HS-5 (cell line): ENCODE measurements around the gene RHOXF2.

ENCODE experiments used
- DNase-seq: peaks from one replicate; pipeline ENCODE4 v3.0.0-alpha.2; 2012; ENCODE audit warnings: low read depth

RHOXF2 gene

DNA sequence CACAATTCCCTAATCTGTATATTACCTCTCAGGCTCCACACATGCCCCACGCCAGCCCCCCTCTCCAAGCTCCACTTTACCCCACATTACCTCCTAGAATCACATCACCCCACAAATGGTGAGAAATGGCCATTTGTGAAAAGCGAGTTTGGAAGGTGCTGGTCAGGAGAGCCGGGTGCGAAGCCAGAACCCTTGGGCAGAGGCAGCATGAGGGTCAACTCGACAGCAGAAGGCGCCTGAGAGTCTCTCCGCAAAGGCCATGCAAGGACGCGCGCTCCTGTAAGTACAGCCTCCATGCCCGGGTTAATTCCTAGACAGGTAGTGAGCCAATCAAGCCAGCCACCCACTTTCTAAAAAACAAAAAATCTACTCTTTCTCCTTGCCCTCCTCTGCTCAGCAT is 42.4 kb downstream of the RHOXF2 start:
- DNase-seq, result no peak

DNA sequence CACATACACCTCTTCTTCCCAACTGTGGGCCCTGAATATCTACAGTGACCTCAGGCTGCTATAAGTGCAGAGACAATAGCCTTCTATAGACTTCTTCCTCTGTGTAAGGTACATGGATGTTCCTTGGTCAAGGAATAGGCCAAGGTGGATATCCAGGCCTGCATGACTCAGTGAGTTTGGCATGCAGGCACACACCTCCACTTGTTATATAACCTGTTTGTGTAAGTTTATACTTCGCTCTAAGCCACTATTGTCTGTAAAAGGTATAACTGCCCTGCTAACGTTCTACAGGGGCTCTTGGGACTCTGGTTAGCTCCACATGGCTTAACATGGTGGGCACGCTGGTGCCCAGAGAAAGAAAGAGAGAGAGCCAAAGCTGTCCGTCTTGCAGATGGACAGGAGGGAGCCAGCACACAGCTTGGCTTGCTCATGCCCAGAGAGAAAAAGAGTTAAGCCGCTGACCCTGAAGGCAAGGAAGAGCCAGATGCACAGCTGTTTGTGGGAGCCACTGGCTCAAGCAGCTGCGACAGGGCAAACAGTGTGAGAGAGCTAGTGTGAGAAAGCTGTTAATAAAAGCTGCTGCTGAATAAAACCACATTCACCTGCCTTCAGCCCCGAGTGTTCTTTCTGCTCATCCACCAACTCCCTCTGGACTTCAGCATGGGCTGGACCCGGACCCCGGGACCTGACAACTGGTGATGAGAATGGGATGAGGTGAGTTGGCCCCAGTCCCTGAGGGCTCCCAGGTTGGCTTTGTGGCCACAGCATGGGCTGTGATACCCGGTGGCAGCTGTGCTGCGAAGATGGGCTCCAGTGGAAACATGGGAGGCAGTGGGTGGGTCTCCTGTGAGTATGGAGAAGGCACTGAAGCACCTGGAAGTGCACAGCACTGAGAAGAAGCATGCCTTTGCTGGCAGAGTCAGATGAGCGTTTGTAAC is 47.7 kb downstream of the RHOXF2 start:
- no peak for DNase-seq

DNA sequence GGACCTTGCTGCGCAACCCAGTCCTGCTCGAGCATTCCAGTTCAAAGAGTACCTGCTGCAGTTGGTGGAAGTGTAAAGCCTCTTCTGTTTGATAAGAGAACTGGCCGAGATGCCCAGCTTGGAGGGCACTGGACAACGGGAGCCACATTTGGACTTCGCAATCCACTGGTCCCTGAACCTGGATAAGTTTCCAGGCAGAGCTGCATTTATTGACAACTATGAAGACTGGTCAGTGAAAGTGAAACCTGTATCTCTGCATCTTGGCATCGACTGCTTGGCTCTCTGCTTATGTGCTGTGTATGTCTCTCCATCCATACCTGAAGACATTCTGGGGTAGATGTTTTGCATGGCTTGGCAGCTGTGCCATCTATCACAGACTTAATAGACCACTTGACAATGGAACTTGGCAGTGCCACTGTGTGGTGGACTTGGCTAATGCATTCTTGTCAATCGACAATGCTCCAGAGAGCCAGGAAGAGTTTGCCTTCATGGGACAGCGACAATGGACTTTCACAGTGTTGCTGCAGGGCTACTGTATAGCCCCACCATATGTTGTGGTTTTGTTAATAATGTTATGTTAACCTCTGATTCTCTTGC is 48.7 kb downstream of the RHOXF2 start:
- no peak for DNase-seq

DNA sequence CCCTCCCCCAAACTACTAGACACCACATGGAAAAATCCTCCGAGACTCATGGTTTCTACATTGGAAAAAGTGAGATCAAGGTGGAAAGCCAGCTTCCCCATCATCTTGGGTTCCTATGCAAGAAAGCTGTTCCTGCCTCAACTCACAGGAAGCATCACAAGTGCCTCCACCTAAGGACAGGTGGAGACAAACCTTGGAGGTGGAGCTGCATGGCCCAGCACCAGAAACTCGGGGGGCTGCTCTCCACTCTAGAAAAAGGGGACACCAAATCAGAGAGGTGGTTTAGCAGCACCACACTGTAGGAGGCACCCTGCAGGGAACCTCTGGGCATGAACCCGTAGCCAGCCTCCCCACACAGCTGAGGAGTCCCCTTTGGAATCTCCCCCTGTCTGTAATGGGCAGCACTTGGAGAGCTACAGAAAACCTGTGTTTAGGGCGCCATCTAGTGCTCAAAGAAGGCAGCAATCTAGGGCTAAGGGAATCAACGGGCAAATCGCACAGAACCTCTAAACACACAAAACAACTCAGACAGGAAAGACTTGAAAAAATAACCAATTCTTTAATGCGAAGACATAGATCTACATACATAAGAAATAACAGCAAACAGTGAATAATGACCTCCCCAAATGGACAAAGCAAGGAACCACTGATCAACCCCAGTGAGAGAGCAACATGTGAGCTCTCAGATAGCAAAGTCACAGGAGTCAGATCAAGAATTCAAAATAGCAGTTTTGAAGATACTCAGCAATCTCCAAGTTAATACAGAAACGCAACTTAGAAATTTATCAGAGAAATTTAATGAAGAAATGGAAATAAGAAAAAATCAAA is 55.2 kb downstream of the RHOXF2 start:
- peak; percentile 1 for DNase-seq
